ENCODE measurements around the gene COL8A1.

The COL8A1 gene

DNA sequence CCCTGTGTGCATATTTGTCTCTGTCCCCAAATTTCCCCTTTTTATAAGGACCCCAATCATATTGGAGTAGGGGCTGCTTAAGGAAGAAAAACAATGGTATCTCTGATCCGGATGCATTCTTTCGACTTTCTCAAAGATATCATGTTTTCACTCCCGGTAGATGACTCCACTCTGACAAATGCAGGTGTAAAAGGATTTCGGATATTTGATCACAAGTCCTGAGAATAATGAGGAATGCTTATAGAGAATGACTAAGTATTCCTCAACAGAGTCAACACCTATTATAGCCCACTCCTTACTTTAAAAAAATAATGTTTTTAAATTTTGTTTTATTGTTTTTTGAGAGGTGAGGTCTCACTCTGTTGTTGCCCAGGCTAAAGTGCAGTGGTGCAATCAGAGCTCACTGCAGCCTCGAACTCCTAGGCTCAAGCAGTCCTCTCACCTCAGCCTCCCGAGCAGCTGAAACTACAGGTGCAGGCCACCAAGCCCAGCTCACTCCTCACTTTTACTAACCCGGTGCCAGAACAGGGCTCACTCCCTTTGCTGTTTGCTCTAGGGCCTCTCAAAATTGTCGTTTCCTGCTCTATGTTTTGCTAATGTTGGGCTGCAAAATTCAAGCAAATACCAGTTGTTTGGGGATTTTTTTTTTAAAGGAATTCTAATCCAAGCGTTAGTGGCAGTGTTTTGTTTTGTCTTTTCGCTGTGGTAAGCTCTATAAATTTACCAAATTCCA, 24.6 kb downstream of the COL8A1 start:
- TF ChIP-seq, protein P1, sequence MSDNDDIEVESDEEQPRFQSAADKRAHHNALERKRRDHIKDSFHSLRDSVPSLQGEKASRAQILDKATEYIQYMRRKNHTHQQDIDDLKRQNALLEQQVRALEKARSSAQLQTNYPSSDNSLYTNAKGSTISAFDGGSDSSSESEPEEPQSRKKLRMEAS (IDR thresholded peaks at IDR 0.05), result no peak
- TF ChIP-seq, protein P2, sequence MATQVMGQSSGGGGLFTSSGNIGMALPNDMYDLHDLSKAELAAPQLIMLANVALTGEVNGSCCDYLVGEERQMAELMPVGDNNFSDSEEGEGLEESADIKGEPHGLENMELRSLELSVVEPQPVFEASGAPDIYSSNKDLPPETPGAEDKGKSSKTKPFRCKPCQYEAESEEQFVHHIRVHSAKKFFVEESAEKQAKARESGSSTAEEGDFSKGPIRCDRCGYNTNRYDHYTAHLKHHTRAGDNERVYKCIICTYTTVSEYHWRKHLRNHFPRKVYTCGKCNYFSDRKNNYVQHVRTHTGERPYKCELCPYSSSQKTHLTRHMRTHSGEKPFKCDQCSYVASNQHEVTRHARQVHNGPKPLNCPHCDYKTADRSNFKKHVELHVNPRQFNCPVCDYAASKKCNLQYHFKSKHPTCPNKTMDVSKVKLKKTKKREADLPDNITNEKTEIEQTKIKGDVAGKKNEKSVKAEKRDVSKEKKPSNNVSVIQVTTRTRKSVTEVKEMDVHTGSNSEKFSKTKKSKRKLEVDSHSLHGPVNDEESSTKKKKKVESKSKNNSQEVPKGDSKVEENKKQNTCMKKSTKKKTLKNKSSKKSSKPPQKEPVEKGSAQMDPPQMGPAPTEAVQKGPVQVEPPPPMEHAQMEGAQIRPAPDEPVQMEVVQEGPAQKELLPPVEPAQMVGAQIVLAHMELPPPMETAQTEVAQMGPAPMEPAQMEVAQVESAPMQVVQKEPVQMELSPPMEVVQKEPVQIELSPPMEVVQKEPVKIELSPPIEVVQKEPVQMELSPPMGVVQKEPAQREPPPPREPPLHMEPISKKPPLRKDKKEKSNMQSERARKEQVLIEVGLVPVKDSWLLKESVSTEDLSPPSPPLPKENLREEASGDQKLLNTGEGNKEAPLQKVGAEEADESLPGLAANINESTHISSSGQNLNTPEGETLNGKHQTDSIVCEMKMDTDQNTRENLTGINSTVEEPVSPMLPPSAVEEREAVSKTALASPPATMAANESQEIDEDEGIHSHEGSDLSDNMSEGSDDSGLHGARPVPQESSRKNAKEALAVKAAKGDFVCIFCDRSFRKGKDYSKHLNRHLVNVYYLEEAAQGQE (IDR thresholded peaks at IDR 0.05; ENCODE audit: low read depth), result no peak
- TF ChIP-seq ZBTB7A (IDR thresholded peaks at IDR 0.05; ENCODE audit: low read depth), result no peak

DNA sequence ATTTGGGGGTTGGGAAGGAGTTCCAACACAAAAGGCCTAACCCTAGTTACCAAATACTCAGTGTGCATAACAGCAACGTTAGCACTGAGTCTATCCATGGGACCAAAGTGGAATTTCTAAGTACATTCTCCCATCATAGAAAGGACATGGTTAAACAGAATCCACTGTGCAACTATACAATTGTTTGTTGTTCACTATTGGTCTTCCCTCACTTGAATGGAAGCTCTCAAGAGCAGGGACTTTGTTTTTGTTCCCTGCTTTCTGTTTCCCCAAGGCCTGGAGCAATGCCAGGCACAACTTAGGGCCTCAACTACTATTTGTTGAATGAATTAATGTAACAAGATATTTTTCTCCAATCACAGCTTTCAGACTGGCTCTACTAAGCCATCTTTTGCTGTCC, 25.6 kb downstream of the COL8A1 start:
- TF ChIP-seq TCF12 (IDR thresholded peaks at IDR 0.05; ENCODE audit: low read depth) (no peak), RAD21 (IDR thresholded peaks at IDR 0.05; ENCODE audit: low read depth) (no peak)

DNA sequence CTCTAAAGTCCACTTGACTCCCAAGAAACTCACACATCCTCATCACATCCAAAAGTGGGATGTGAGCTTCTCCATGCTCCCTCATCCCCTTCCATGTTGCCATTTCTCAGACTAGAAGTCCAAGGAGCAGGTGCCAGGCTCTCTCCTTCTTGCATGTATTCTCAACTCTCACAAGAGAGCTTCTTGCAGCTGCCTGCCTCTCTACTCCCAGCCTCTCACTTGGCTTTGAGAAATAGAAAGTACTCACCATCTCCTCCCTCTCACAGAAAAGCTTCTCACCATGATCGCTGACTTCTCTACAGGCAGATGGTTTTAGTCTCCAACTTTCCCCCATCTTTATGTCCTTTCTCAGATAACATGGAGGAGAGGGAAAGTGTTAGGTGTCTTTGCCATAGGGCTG, 26.6 kb downstream of the COL8A1 start:
- TF ChIP-seq CEBPB (IDR thresholded peaks at IDR 0.05) (no peak), CREB1 (IDR thresholded peaks at IDR 0.05; ENCODE audit: low read depth) (no peak), RAD21 (IDR thresholded peaks at IDR 0.05; ENCODE audit: low read depth) (no peak), ZBTB7A (IDR thresholded peaks at IDR 0.05; ENCODE audit: low read depth) (no peak), YY1 (IDR thresholded peaks at IDR 0.05; ENCODE audit: low read depth) (no peak), TAF1 (IDR thresholded peaks at IDR 0.05; ENCODE audit: low read depth) (no peak)
- TF ChIP-seq, protein P1 (IDR thresholded peaks at IDR 0.05), result no peak

DNA sequence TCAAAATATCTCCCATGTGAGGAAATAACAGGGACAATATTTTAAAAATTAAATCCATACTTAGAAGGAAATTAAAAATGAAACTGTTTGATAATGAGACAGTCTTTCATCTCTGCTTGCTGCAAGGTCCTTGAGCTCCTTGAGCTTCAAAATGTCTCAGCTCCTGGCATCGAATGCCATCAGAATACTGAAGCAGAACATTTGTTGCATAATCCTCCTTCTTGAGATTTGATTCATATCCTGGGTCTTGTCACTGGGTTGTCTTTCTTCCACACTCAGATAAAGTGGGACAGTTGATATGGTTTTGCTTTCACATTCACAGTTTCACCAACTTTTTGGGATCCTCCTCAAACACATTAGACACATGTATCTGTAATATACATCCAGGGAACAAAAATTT, 27.8 kb downstream of the COL8A1 start:
- TF ChIP-seq CEBPB (IDR thresholded peaks at IDR 0.05) (peak; percentile 42; the same call in 1 of the 2 replicates), NFIC (IDR thresholded peaks at IDR 0.05) (no peak), TEAD4 (IDR thresholded peaks at IDR 0.05) (no peak)
- TF ChIP-seq, protein P1 (IDR thresholded peaks at IDR 0.05), result no peak

DNA sequence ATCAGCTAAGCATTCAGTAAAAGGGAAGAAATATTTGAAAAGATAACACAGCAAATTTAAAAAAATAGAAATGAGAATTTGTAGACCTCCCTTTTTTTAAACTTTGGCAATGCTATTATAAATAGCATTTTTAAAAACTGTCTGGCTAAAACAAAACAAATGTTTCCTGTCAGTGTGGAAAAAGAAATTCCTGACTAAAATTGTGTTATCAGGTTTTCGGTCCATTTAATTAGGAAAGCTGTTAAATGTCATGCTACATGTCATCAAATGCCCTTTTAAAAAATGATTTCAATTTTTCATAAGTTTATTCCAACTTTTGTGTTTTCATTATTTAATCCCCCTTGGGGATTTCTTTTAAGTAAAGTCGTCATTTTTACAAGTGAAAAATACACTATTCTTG, 29.6 kb downstream of the COL8A1 start:
- no peak for TF ChIP-seq TEAD4 (IDR thresholded peaks at IDR 0.05)

DNA sequence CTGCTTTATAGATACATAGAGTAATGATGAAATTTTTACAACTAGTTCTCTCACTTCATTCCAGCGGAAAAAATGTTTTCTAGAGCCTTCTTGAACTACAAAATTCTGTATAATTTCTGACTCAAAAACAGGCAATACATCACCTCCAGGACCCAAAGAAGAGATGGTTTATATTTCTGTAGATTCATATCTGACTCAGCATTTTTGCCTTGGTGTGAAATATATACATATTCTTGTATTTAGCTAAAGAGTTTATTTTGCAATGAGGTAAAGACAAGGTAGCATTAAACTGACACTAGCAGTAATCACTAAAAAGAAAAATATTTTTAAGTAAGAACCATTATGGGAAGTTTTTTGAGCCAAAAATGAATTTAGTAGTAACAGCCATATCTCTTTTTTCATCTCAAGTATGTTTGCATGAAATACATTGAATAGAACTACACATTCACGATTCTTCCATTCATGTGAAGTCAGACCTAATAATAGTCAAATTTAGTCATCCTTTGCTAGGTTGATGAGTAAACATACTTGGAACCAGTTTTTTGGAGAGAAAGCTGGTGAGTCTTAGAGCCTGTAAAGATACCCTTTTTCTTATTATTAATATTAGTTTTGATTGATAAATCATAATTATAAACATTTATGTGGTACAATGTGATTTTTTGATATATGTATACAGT, 31.6 kb downstream of the COL8A1 start:
- TF ChIP-seq CEBPB (IDR thresholded peaks at IDR 0.05) (no peak), TEAD4 (IDR thresholded peaks at IDR 0.05) (no peak)

DNA sequence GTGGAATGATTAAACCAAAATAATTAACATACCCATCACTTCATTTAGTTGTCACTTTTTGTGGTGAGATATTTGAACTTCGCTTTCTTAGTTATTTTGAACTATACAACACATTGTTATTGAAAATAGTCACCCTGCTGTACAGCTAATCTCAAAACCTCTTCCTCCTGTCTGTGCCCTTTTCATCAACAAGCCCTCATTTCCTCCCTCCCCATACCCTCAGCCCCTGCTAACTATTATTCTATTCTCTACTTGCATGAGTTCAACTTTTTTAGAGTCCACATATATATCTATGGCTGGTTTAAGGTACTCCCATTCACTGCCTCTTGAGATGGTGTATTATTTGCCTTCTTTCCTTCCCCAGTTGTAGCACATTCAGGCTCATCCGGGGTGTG, 32.2 kb downstream of the COL8A1 start:
- TF ChIP-seq CEBPB (IDR thresholded peaks at IDR 0.05), result no peak
- no peak for TF ChIP-seq EP300 (IDR thresholded peaks at IDR 0.05; ENCODE audit: borderline replicate concordance)

DNA sequence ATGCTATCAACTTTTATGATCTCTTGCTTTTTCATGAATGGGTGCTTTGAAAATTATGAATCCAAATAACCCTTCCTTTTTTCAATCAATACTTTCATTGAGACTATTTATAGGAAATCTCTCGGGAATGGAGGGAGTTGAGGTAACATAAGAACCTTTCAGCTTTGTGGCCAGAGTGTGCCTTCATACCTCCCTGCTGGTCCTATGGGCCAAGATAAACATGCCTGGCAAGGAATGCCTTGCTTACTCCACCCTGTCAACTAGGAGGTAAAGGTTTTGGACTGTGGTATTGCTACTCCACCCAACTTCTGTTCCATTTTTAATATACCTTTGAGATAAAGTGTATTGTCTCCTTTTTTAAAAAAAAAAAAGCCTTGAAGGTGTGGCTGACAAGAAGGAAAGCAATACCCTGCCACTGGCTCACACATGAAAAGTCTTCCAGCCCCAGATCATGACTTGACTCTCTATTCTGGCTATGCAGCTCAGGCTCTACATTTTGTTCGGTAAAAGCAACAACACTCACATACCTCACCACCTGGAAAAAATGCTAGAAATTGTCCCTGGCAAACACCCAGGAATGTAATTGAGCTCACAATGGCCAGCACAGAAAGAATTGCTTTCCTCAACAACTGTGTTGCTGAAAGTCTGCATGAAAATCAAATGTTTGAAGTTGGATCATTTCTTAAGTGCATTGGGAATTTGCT, 35.8 kb downstream of the COL8A1 start:
- TF ChIP-seq EGR1 (IDR thresholded peaks at IDR 0.05) (no peak), FOXM1 (IDR thresholded peaks at IDR 0.05; ENCODE audit: borderline replicate concordance, low read depth) (peak; percentile 32; the same call in 1 of the 2 replicates), CEBPB (IDR thresholded peaks at IDR 0.05) (no peak), CREB1 (IDR thresholded peaks at IDR 0.05; ENCODE audit: low read depth) (no peak), TCF12 (IDR thresholded peaks at IDR 0.05; ENCODE audit: low read depth) (peak; percentile 62; the same call in 1 of the 2 replicates), ZBTB7A (IDR thresholded peaks at IDR 0.05; ENCODE audit: low read depth) (no peak), EP300 (IDR thresholded peaks at IDR 0.05; ENCODE audit: borderline replicate concordance) (peak; percentile 70; the same call in 1 of the 2 replicates), YY1 (IDR thresholded peaks at IDR 0.05; ENCODE audit: low read depth) (no peak), RAD21 (IDR thresholded peaks at IDR 0.05; ENCODE audit: low read depth) (no peak), NFIC (IDR thresholded peaks at IDR 0.05) (peak; percentile 77), TEAD4 (IDR thresholded peaks at IDR 0.05) (peak; percentile 83), TAF1 (IDR thresholded peaks at IDR 0.05; ENCODE audit: low read depth) (no peak)
- TF ChIP-seq, protein P2 (IDR thresholded peaks at IDR 0.05; ENCODE audit: low read depth), result no peak
- TF ChIP-seq, protein P1 (IDR thresholded peaks at IDR 0.05), result peak; percentile 35; the same call in 1 of the 2 replicates
- TF ChIP-seq, protein P3, sequence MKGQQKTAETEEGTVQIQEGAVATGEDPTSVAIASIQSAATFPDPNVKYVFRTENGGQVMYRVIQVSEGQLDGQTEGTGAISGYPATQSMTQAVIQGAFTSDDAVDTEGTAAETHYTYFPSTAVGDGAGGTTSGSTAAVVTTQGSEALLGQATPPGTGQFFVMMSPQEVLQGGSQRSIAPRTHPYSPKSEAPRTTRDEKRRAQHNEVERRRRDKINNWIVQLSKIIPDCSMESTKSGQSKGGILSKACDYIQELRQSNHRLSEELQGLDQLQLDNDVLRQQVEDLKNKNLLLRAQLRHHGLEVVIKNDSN (IDR thresholded peaks at IDR 0.05), result no peak
